GM19468 (cell line): ENCODE data around the gene STX16.
"Not testable (repeated sequence)": the region's sequence is repeated elsewhere in the genome, so short reads cannot be mapped to it uniquely, and the experiment has no call there.

Source experiments
- ATAC-seq: cut with Tn5 transposase; IDR thresholded peaks from one replicate; pipeline ENCODE4 v1.9.1; 2021; ENCODE audit warnings: mild to moderate bottlenecking, moderate library complexity, moderate number of reproducible peaks; ENCODE audit not compliant: unreplicated experiment; ENCODE audit errors: extremely low read depth

The STX16 gene

DNA sequence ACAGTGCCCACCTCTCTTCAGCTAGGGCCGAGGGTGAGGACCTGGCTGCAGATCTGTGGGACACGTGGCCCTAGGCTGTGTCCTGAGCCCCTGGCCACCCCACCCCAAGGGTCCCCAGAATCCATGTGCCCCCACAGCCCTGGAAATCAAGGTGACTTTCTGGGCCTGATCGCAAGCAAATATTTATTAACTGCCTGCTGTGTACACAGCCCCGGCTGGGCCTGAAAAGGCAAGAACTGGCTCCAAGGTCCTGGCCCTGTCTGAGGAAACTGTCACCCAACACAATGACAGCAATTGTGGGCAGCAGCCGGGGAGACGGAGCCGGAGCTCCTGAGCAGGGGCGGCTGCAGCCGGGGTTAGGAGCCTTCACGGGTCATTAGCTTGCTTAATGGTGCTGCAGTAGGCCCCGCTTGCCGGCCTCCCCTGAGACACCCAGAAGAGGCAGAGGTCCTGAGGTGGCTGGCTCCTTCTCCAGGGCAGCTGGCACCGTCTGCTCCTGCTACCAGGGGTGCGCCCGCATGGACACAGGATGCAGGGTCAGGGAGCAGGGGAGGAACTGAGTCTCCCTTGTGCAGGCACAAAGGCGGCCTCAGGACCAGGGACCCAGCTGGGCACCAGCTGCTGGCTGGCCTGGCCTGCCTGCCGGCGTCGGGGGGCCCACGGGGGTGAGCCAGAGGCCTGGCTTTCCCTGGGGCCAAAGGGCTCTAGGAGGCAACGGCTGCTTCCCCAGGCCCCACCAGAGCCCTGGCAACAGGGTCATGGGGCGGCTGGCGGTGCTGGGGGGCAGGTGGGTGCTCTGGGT lies 65.6 kb downstream of the STX16 start:
- ATAC-seq: no peak

- no peak for ATAC-seq
These were observed 66.4 kb downstream of the STX16 start for GRCh38 chr20:58717278-58718091.

DNA sequence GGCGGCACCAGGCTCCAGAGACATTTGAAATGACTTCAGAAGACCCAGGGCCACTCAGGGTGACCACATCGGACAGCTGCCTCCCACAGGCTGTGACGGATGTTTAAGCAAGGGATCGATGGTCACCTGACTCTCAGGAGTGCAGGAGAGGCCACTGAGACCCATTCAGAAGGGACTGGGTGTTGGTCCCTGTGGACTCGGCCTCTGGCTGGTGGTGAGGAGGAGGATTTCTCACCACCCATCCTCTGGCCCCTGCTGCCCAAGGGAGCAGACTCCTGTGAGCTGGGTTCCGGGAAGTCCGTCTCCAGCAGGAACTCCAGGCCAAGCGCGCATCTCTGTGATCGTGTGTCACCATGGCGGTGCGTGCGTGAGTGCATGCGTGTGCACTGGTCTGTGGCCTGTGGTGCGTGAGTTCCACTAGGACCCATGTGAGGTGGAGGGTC lies 67.1 kb downstream of the STX16 start:
- no peak for ATAC-seq

DNA sequence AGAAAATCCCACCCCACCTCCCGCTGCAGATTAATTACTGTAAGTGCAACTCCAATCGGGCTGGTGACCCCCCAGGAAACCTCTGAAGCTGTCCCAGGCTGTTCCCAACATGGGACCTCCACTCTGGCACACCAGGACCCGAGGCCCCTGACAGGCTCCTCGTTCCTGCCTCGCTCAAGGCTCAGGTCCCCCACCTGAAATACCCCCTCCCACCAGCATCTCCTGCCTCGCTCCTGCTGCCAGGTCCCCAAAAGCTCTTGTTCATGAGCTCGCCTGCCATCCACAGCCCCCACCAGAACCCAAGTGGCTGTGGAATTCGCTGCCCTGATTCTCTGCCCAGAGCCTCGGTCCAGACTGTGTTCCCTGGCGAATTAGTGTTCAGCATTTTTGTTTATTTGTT lies 67.6 kb downstream of the STX16 start:
- no peak for ATAC-seq

GRCh38 chr20:58719258-58719657 lies 68.2 kb downstream of the STX16 start:
- no peak for ATAC-seq

DNA sequence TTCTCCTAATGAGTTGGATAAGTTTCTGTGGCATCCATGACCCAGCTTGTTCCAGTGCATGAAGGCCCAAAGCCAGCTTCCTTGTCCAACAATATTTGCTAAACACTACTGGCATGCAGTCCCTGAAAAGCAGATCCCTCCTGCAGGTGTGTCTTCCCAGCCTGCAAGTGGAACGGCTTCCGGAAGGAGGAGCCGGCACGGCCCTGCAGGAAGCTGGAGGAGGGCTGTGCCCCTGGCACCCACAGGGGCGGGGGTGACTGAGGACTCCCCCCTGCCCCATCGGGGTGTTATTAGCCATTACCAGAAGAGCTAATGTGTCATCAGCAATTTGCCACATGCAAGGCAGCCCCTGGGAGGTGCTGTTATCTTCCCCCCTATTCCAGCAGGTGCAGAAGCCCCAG lies 68.9 kb downstream of the STX16 start:
- ATAC-seq: no peak

GRCh38 chr20:58720890-58721289 lies 69.8 kb downstream of the STX16 start:
- ATAC-seq: no peak

DNA sequence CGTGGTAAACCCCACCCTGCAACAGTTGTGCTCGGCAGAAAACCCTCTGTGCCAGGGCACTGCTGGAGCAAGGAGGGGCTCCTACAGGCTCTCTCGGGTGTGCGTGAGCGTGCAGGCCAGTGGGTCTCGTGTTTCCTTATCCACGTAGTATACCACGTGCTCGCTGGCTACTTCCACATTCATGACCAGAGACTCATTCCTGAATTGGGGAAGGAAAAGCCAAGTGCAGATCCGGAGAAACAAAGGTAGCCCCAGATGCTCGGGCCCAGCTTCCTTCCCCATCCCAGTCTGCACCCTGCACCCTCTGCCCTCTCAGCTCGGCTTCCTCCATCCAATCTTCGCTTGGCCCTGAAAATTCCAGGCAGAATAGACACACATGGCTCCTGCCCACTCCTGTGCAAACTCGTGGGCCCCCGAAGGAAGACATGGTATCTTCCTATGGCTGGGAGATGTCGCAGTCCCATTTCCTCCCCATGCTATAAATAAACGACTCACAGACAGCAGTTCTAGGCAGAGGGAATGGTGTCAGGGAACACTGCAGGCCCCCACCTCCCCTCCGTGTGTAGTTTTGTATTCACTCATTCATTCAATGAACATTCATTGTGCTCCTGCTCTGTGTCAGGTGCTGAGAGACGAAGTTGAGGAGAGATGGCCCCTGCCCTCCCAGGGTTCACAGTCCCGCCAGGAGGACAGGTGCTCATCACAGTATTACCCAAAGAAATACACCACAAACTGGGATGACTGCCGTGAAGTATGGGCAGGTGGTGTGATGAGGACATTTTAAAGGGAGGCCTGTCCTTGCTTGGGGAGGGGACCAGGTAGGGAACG lies 71.1 kb downstream of the STX16 start:
- no peak for ATAC-seq

DNA sequence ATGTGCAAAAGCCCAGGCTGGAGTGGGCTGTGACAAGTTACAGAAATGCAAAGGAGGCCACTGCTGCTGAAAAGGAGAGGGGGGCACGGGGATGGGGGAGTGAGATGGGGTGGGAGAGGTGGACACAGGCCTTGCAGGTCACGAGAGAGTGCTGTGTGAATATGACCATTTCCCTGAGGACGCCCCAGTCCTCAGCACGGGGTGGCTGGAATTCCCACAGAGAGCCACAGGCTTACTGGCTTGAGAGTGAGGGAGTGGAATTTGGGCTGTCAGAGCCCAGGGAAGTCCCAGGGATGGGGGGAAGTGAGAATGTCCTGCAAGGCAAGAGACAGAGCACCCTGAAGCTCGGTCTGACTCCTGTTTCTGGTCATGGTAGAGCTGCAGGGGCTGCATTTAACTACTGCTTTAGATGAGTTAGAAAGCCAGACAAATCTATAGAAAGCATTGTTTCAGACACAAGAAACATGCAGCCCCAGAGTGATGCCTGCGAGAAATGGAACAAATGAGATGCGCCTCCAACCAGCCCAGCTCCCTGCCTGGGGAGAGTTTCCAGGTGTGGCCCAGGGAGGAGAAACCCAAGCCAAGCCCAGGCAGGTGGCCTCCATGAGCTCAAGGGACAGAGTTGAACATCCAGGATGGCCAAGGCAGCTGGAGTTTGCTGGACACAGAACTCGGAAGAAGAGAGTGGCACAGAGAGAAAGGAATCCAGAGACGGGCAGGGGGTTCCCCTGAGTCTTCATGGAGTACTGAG lies 72.0 kb downstream of the STX16 start:
- ATAC-seq: no peak

GRCh38 chr20:58723628-58723984 lies 72.5 kb downstream of the STX16 start:
- ATAC-seq: no peak

- not testable (repeated sequence) for ATAC-seq
These were observed 75.1 kb downstream of the STX16 start for GRCh38 chr20:58726156-58726555.
